K562 (cell line): ENCODE measurements around the gene NDUFS3. TPM values are rescaled to one million over a fixed set of nuclear protein-coding genes. Genes with fewer than 3 reads are reported as not detected.

ENCODE experiments used
- ATF4 ChIP-seq: fragments of 450-650 bp; formaldehyde crosslinking; IDR thresholded peaks from 2 replicates; pipeline ENCODE4 v1.4.0; 2022; ENCODE audit warnings: mild to moderate bottlenecking, moderate library complexity
- BRF1 ChIP-seq: IDR thresholded peaks from 3 replicates; pipeline ENCODE4 v1.6.1; 2011; ENCODE audit warnings: borderline replicate concordance, mild to moderate bottlenecking; ENCODE audit not compliant: insufficient read length; ENCODE audit errors: extremely low read depth
- FOXP1 ChIP-seq: sonication (generic); formaldehyde crosslinking; IDR thresholded peaks from 2 replicates; pipeline ENCODE4 v1.8.0; 2022; ENCODE audit warnings: mild to moderate bottlenecking, missing genetic modification reagents
- HNRNPL ChIP-seq: fragments of 200-400 bp; formaldehyde crosslinking; IDR thresholded peaks from 2 replicates; pipeline ENCODE4 v1.6.1; 2017; ENCODE audit warnings: low read depth, mild to moderate bottlenecking, low read length
- HOMEZ ChIP-seq: fragments of 250-450 bp; sonication (Bioruptor Pico); IDR thresholded peaks from 2 replicates; pipeline ENCODE4 v1.4.0; 2020; ENCODE audit warnings: mild to moderate bottlenecking, moderate library complexity
- MECOM ChIP-seq: fragments of 250-450 bp; sonication (Bioruptor Pico); IDR thresholded peaks from 2 replicates; pipeline ENCODE4 v1.8.0; 2022; ENCODE audit warnings: inconsistent platforms
- MXI1 ChIP-seq: IDR thresholded peaks from 2 replicates; pipeline ENCODE4 v1.6.1; 2011; ENCODE audit warnings: low read depth, mild to moderate bottlenecking, improper control_type of control experiment, low read length
- PRDM10 ChIP-seq: fragments of 450-650 bp; IDR thresholded peaks from 2 replicates; pipeline ENCODE4 v1.6.1; 2018; ENCODE audit not compliant: partially characterized antibody
- RAD21 ChIP-seq, 2 experiments: fragments of 250-450 bp in 1 of 2; fragments of 450-650 bp in 1 of 2; sonication (Bioruptor Pico) in 1 of 2; formaldehyde crosslinking in 1 of 2; IDR thresholded peaks in 1 of 2; conservative IDR thresholded peaks in 1 of 2; 2 replicates each; pipeline versions ENCODE4 v1.4.0 to v1.8.0; 2020 to 2022; ENCODE audit warnings: mild to moderate bottlenecking in 2 of 2, moderate library complexity in 1 of 2
- STAG1 ChIP-seq: sonication (generic); formaldehyde crosslinking; IDR thresholded peaks from 2 replicates; pipeline ENCODE4 v1.5.0; 2020; ENCODE audit warnings: missing genetic modification reagents, borderline replicate concordance
- ZBTB7A ChIP-seq: IDR thresholded peaks from 2 replicates; pipeline ENCODE4 v1.6.1; 2011; ENCODE audit warnings: low read depth, mild to moderate bottlenecking, low read length, moderate library complexity, borderline replicate concordance; ENCODE audit not compliant: control insufficient read depth
- ZC3H11A ChIP-seq: IDR thresholded peaks from 2 replicates; pipeline ENCODE4 v1.6.1; 2012; ENCODE audit warnings: low read depth, low read length, improper control_type of control experiment
- ZNF41 ChIP-seq: fragments of 250-450 bp; sonication (Bioruptor Pico); conservative IDR thresholded peaks from 2 replicates; pipeline ENCODE4 v1.4.0; 2020; ENCODE audit warnings: mild to moderate bottlenecking
- ZNF444 ChIP-seq: fragments of 250-450 bp; sonication (Bioruptor Pico); IDR thresholded peaks from 2 replicates; pipeline ENCODE4 v1.4.0; 2020; ENCODE audit warnings: mild to moderate bottlenecking, moderate library complexity
- polyA plus RNA-seq, 8 experiments: library from polyadenylated mRNA; depleted of rRNA in 4 of 8; stranded (reverse) in 5 of 8; unstranded in 3 of 8; fragments of >200 nt; fragmentation: Nextera tagmentation in 2 of 8; fragmentation: Illumina TruSeq in 1 of 8; extraction: Ambion mirVana in 2 of 8; extraction: Trizol in 1 of 8; gene quantifications; 2 replicates each; pipeline versions ENCODE4 v1.2.1 to v1.2.3, GENCODE V29; 2011 to 2014; ENCODE audit warnings: inconsistent platforms in 1 of 8, missing spikeins in 1 of 8
- total RNA-seq, 7 experiments: library from RNA; depleted of rRNA in 6 of 7; stranded (reverse); fragments of >200 nt in 6 of 7; fragmentation: Illumina TruSeq in 2 of 7; extraction: Trizol in 2 of 7; gene quantifications; 2 replicates each; pipeline versions ENCODE4 v1.2.1 to v1.2.3, GENCODE V29; 2011 to 2021; ENCODE audit warnings: low replicate concordance in 1 of 7
- TF ChIP-seq, protein P1 (sequence below): fragments of 450-650 bp; IDR thresholded peaks from 2 replicates; pipeline ENCODE4 v1.6.1; 2016; ENCODE audit warnings: borderline replicate concordance
- TF ChIP-seq, protein P2 (sequence below): fragments of 450-650 bp; IDR thresholded peaks from 2 replicates; pipeline ENCODE4 v1.6.1; 2016; ENCODE audit warnings: antibody characterized with exemption

Gene NDUFS3
- total and polyA plus RNA-seq, 9 of the 15 experiments (the other 6 are each of a cell fraction or from before 2014, with no cell fraction given): 38.7 to 341 (median 194) TPM

- TF ChIP-seq, protein P1, sequence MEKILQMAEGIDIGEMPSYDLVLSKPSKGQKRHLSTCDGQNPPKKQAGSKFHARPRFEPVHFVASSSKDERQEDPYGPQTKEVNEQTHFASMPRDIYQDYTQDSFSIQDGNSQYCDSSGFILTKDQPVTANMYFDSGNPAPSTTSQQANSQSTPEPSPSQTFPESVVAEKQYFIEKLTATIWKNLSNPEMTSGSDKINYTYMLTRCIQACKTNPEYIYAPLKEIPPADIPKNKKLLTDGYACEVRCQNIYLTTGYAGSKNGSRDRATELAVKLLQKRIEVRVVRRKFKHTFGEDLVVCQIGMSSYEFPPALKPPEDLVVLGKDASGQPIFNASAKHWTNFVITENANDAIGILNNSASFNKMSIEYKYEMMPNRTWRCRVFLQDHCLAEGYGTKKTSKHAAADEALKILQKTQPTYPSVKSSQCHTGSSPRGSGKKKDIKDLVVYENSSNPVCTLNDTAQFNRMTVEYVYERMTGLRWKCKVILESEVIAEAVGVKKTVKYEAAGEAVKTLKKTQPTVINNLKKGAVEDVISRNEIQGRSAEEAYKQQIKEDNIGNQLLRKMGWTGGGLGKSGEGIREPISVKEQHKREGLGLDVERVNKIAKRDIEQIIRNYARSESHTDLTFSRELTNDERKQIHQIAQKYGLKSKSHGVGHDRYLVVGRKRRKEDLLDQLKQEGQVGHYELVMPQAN: peak; percentile 88
- TF ChIP-seq HNRNPL (0 out of 2 replicates have a peak, but pooled peaks have one; percentile 38), HOMEZ (CRISPR knock-in tag) (no peak), MXI1 (0 out of 2 replicates have a peak, but pooled peaks have one; percentile 13), FOXP1 (no peak), ZC3H11A (0 out of 2 replicates have a peak, but pooled peaks have one; percentile 45), ATF4 (CRISPR knock-in tag) (no peak), MECOM (CRISPR knock-in tag) (no peak), ZNF41 (CRISPR knock-in tag) (no peak), ZNF444 (0 out of 2 replicates have a peak, but pooled peaks have one; percentile 49), RAD21 (CRISPR knock-in tag; conservative IDR thresholded peaks at IDR 0.05 in 1 of 2, IDR thresholded peaks at IDR 0.05 in 1 of 2) (peak; percentile 22 to 54; a peak in 3 of 4 replicates), STAG1 (0 out of 2 replicates have a peak, but pooled peaks have one; percentile 37), PRDM10 (peak; percentile 53), ZBTB7A (peak; percentile 92), BRF1 (no peak)
- TF ChIP-seq, protein P2, sequence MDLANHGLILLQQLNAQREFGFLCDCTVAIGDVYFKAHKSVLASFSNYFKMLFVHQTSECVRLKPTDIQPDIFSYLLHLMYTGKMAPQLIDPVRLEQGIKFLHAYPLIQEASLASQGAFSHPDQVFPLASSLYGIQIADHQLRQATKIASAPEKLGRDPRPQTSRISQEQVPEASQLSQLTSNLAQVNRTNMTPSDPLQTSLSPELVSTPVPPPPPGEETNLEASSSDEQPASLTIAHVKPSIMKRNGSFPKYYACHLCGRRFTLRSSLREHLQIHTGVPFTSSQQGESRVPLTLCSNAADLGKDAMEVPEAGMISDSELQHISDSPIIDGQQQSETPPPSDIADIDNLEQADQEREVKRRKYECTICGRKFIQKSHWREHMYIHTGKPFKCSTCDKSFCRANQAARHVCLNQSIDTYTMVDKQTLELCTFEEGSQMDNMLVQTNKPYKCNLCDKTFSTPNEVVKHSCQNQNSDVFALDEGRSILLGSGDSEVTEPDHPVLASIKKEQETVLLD: peak; percentile 34; the same call in 1 of the 2 replicates
These were observed 26.1 kb upstream of the NDUFS3 start, which contains the start of gene CELF1 (continued) for GRCh38 chr11:47552566-47553405.
